8988T (cell line): Measurements from ENCODE around the gene ABHD16B.
A peak's percentile ranks its signal among the peaks of the same experiment; 100 is the strongest.

Experiments
- DNase-seq: peaks from one replicate; pipeline ENCODE4 v3.0.0; 2011

ABHD16B gene

GRCh38 chr20:63897978-63898561 lies 36.8 kb downstream of the ABHD16B start:
- peak; percentile 3 for DNase-seq

- peak; percentile 8 for DNase-seq
Observed at GRCh38 chr20:63898882-63899558, 37.7 kb downstream of the ABHD16B start.

- peak; percentile 1 for DNase-seq
Observed at GRCh38 chr20:63900413-63900812, 39.1 kb downstream of the ABHD16B start.

- DNase-seq, result no peak
Observed at GRCh38 chr20:63903796-63904561, 42.7 kb downstream of the ABHD16B start.

GRCh38 chr20:63908008-63908682 lies 46.8 kb downstream of the ABHD16B start:
- no peak for DNase-seq

GRCh38 chr20:63911176-63911575 lies 49.9 kb downstream of the ABHD16B start:
- DNase-seq, result peak; percentile 21
